ENCODE data around the gene SPATA46.
"Not testable (repeated sequence)": the region's sequence is repeated elsewhere in the genome, so short reads cannot be mapped to it uniquely, and the experiment has no call there.

The SPATA46 gene, protein sequence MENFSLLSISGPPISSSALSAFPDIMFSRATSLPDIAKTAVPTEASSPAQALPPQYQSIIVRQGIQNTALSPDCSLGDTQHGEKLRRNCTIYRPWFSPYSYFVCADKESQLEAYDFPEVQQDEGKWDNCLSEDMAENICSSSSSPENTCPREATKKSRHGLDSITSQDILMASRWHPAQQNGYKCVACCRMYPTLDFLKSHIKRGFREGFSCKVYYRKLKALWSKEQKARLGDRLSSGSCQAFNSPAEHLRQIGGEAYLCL

DNA sequence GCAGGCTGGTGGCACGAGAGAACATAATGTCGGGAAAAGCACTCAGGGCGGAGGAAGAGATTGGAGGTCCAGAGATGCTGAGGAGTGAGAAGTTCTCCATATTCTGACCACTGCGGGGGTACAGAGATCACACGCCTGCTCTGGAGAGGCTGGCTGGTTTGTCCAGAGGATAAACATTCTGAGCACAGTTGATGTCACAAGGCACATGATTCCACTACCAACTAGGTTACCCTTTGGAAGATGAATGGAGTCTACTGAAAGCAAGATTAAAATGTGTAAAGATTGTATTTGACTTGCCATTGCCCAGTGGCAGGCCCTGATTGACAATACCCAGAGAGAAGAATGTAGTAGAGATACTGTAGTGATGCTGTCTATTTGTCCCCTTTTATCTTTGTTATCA, at the start of gene SPATA46:
SPATA46 (minus strand) TSS at position 164 of the 400 bp plus-strand sequence; CDS start at position 100, 64 bp downstream.
- Mint-ChIP-seq H3K4me1 (ENCODE audit: low read depth) (no peaks in the 10 kb centered on the region), H3K9me3 (no peaks in the 10 kb centered on the region)

DNA sequence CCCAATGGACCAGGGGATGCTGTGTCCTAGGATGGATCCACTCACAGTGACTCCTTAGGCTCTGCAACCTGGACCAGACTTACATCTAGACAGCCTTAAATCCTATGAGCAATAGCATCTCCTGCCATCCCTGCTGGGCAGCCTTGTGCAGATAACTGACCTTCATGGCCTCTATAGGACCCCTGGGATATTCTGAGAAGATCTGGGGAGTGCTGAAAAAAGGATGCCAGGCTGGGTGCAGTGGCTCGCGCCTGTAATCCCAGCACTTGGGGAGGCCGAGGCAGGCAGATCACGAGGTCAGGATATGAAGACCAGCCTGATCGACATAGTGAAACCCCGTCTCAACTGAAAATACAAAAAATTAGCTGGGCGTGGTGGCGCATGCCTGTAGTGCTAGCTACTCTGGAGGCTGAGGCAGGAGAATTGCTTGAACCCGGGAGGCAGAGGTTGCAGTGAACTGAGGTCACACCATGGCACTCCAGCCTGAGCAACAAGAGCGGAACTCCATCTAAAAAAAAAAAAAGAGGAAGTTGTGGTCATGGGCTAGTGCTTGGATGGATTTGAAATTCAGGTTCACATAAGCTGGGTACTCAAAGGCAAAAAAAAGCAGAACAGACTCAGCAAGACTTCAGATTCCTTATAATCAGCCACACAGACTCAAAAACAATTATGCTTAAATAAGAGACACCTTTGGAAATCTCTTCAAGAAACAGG, 46.2 kb upstream of the SPATA46 start:
- Mint-ChIP-seq H3K4me3 (no peak overlapping the region), H3K27me3 (peaks cover 43% of the 10 kb centered on the region), H3K27ac (no peak overlapping the region), H3K9me3 (no peaks in the 10 kb centered on the region), H3K36me3 (ENCODE audit: low read depth) (no peaks in the 10 kb centered on the region), H3K4me1 (ENCODE audit: low read depth) (no peaks in the 10 kb centered on the region)
- DNase-seq: no peak

More for the DNA sequence above, at the start of gene SPATA46:
- no peaks in the 10 kb centered on the region for H3K27me3 Mint-ChIP-seq
- DNase-seq: no peak
- no peaks in the 10 kb centered on the region for H3K36me3 Mint-ChIP-seq (ENCODE audit: low read depth)
- H3K4me3 Mint-ChIP-seq: no peak within 1 kb of the TSS
- H3K27ac Mint-ChIP-seq: no peak within 1 kb of the TSS

DNA sequence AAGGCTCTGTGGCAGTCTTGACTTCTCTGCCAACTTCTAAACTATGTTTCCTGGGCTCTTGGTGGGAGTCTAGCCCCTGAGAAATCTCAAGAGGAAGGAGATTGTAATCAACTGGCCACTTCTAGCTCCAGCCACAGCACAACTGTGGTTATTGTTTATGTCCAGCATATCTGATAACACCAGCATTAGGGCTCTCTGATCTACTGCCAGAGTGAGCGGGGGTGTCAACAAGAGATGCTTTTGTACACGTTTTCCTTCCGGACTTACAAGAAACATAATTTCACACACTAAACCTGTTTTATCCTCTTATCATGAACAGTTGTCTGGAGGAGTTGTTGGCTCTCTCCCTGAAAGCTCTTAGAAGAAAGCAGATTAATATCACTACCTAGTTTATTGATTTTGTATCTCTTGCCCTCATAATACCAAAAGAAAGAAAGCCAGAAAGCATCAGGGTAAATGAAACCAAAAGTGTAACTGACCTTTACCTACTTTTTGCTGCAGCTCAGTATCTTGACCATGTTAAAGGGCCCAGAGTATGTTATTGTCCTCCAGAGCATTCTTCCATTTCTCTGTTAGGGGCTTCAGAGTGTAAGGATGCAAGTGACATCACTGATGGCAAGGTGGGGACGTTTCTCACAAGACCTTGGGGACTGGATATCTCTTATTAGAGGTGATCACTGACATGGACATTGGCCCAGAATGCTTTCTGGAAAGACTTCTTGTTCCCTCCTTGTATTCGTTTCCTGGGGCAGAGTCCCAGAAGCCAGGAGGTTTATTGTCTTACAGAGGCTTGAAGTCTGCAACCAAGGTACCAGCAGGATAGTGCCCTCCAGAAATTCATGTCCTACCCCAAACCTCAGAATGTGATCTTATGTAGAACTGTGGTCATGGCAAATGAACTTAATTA, 44.9 kb upstream of the SPATA46 start:
- H3K9me3 Mint-ChIP-seq: no peaks in the 10 kb centered on the region
- H3K4me3 Mint-ChIP-seq: no peak overlapping the region
- H3K4me1 Mint-ChIP-seq (ENCODE audit: low read depth): no peaks in the 10 kb centered on the region
- H3K27me3 Mint-ChIP-seq: peaks cover 52% of the 10 kb centered on the region
- no peak overlapping the region for H3K27ac Mint-ChIP-seq
- H3K36me3 Mint-ChIP-seq (ENCODE audit: low read depth): no peaks in the 10 kb centered on the region
- DNase-seq: no peak

DNA sequence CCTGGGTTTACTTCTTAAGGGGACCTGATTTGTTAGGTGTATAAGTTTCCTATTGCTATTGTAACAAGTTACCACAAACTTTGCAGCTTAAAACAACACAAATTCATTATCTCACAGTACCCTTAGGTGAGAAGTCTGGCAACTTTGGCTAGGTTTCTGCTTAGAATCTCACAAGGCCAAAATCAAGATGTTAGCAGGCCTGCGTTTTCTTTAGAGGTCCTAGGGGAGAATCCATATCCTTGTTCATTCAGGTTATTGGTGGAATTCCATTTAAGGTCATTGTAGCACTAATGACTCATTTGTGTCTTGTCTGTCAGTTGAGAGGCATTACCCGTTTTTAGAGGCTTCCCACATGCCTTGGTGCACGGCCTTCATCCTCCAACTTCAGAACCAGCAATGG, 43.5 kb upstream of the SPATA46 start:
- Mint-ChIP-seq H3K36me3 (ENCODE audit: low read depth) (no peaks in the 10 kb centered on the region), H3K27ac (no peak overlapping the region), H3K27me3 (peaks cover 50% of the 10 kb centered on the region), H3K9me3 (no peaks in the 10 kb centered on the region), H3K4me3 (no peak overlapping the region), H3K4me1 (ENCODE audit: low read depth) (no peaks in the 10 kb centered on the region)
- DNase-seq: no peak

DNA sequence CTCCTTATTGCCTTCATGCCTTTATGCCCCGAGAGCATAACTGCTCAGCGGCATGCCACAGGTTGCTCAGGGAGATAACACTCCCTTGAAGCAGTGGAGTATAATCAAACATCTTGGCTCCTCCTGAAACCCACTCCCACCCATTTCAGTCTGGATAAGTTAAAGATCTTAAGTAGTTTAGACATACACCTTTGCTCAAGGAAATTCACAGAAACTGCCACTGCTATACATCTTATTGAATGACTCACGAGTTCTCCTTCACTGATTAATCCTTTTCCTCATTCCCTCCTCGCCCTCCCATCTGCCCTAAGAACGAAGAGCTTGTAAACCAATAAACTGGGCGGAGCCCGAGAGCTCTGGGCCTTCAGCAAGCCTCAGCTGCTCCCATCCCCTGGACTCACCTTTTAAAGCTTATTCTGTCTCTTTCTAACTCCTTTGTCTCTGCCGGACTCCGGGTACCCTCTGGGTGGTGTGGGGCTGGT, 42.8 kb upstream of the SPATA46 start:
- H3K36me3 Mint-ChIP-seq (ENCODE audit: low read depth); H3K4me3 Mint-ChIP-seq; H3K9me3 Mint-ChIP-seq; H3K4me1 Mint-ChIP-seq (ENCODE audit: low read depth); H3K27ac Mint-ChIP-seq; DNase-seq: not testable (repeated sequence)
- peaks cover 51% of the 10 kb centered on the region for H3K27me3 Mint-ChIP-seq

DNA sequence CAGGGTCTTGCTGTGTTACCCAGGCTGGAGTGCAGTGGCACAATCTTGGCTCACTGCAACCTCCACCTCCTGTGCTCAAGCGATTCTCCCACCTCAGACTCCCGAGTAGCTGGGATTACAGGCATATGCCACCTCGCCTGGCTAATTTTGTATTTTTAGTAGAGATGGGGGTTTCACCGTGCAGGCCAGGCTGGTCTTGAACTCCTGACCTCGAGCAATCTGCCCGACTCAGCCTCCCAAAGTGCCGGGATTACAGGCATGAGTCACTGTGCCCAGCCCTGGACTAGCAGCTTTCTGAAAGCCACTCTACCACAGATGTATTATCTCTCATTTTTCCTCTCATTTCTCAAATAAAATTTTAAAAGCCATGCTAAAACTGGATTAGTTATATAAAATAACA, 41.9 kb upstream of the SPATA46 start:
- peaks cover 47% of the 10 kb centered on the region for H3K27me3 Mint-ChIP-seq
- H3K4me1 Mint-ChIP-seq (ENCODE audit: low read depth); H3K4me3 Mint-ChIP-seq; H3K27ac Mint-ChIP-seq; H3K36me3 Mint-ChIP-seq (ENCODE audit: low read depth); H3K9me3 Mint-ChIP-seq; DNase-seq: not testable (repeated sequence)

DNA sequence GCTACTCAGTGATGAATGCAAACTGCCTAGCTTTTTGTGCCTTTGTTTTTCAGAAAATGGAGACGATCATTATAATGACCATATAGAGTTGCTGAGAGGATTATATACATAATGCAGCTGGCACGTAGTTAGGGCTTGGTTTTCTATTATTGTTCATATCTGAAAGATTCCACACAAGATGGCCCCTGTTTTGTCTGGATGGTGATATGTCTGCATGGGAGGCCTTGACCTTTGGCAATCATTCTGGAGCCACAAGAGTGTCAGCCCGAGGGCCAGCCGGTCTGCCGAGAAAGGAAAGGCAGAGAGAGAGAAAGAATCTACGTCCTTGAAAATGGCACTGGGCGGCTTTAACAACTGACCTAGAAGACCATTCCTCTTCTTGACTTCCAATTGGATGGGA, 41.0 kb upstream of the SPATA46 start:
- DNase-seq: no peak
- H3K36me3 Mint-ChIP-seq (ENCODE audit: low read depth): no peaks in the 10 kb centered on the region
- H3K27me3 Mint-ChIP-seq: peaks cover 44% of the 10 kb centered on the region
- H3K27ac Mint-ChIP-seq: no peak overlapping the region
- H3K4me1 Mint-ChIP-seq (ENCODE audit: low read depth): no peaks in the 10 kb centered on the region
- no peak overlapping the region for H3K4me3 Mint-ChIP-seq
- no peaks in the 10 kb centered on the region for H3K9me3 Mint-ChIP-seq

DNA sequence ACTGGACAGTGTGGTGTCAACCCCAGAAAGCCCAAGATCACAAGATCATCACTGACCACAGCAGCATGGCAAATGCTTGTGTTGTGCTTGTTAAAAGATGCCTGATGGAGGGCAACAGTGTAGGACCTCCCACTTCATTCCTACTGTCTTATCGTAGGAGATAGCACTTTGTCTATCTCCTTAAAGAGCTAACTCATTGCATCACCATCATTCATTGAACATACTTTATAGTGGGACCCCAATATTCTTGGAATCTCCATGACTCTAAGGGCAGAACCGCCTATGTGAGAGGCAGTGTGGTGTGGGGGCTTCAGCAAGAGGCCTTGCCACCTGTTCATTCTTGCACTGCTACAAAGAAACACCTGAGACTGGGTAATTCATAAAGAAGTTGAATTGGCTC, 40.3 kb upstream of the SPATA46 start:
- Mint-ChIP-seq H3K4me1 (ENCODE audit: low read depth) (no peaks in the 10 kb centered on the region), H3K27ac (no peak overlapping the region), H3K9me3 (no peaks in the 10 kb centered on the region), H3K4me3 (no peak overlapping the region), H3K36me3 (ENCODE audit: low read depth) (no peaks in the 10 kb centered on the region), H3K27me3 (peaks cover 41% of the 10 kb centered on the region)
- no peak for DNase-seq

DNA sequence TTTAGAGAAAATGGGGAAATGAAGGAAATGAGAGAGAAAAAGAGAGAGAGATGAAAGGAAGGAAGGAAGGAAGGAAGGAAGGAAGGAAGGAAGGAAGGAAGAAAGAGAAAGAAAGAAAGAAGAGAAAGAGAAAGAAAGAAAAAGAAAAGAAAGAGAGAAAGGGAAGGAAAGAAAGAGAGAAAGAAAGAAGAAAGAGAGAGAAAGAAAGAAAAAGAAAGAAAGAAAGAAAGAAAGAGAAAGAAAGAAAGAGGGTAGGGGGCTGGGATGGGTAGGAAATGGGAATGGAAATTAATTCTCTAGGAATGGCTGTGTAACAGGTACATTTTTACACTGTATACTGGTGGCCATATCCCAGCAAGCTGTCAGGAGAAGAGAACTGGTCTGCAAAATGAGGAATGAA, 39.6 kb upstream of the SPATA46 start:
- DNase-seq: no peak
- Mint-ChIP-seq H3K27me3 (peaks cover 41% of the 10 kb centered on the region), H3K4me1 (ENCODE audit: low read depth) (no peaks in the 10 kb centered on the region), H3K27ac (no peak overlapping the region), H3K4me3 (no peak overlapping the region), H3K36me3 (ENCODE audit: low read depth) (no peaks in the 10 kb centered on the region), H3K9me3 (no peaks in the 10 kb centered on the region)

DNA sequence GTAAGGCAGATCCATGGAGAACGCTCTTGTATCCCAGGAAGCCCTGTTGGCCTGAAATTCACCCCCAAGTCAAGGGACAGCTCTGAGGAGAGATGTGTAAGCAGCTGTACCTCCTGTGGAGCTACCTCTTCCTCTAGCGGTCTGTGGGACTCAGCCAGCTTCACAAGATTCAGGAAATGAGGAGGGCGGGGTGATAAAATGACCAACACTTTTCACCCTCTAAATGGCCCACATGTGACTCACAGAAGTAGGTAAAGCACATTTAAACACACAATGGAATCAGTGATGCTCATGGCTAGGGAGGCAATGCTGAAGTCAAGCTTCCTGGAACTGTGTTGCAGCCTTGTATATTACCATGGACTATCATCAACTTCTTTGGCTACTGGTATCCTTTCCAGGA, 35.3 kb upstream of the SPATA46 start, which contains the start of gene SH2D1B:
SH2D1B (minus strand) TSS at position 135 of the 400 bp plus-strand sequence; CDS start at position 15, 120 bp downstream.
- H3K4me1 Mint-ChIP-seq (ENCODE audit: low read depth): no peaks in the 10 kb centered on the region
- no peaks in the 10 kb centered on the region for H3K9me3 Mint-ChIP-seq
- H3K27ac Mint-ChIP-seq: no peak within 1 kb of the TSS
- DNase-seq: no peak
- no peak within 1 kb of the TSS for H3K4me3 Mint-ChIP-seq
- no peaks in the 10 kb centered on the region for H3K36me3 Mint-ChIP-seq (ENCODE audit: low read depth)
- H3K27me3 Mint-ChIP-seq: peaks cover 20% of the 10 kb centered on the region

DNA sequence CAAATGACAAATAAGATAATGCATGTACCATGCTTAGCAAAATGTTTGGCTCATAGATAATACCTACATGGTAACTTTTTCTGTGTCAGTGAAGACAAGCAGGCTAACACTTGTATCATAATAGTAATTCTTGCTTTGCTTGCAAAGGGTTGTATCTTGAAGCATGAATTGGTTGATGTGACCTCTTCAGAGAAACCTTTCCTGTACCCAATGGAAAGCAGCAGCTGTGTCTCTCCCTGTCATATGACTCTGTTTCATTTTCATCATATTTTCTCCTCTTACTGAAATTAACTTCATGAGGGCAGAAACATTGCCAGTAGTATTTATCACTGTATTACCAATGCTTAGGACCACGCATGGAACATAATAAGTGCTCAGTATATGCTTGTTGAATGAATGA, 30.9 kb upstream of the SPATA46 start:
- DNase-seq: no peak
- H3K9me3 Mint-ChIP-seq: no peaks in the 10 kb centered on the region
- no peaks in the 10 kb centered on the region for H3K4me1 Mint-ChIP-seq (ENCODE audit: low read depth)
- H3K4me3 Mint-ChIP-seq: no peak overlapping the region
- H3K27me3 Mint-ChIP-seq: peaks cover 21% of the 10 kb centered on the region
- no peaks in the 10 kb centered on the region for H3K36me3 Mint-ChIP-seq (ENCODE audit: low read depth)
- H3K27ac Mint-ChIP-seq: no peak overlapping the region

DNA sequence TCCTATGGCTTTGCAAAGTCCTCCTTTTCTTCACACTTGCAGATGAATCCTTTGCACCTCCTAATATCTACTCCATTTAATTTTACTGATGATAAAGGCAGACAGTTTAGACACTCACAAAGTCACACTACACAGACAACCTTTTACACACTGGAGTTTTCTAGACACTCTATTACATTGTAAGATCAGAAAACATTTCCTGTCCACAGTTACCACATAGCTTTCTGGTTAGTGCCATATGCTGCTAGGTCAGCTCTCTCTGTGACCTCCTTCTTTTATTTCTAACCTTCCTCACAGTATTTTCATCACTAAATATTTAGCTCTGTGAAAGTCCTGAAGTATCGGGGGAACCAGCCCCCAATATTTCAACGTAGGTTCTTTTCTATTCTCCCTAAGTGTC, 30.2 kb upstream of the SPATA46 start:
- H3K4me1 Mint-ChIP-seq (ENCODE audit: low read depth): no peaks in the 10 kb centered on the region
- H3K36me3 Mint-ChIP-seq (ENCODE audit: low read depth): no peaks in the 10 kb centered on the region
- no peaks in the 10 kb centered on the region for H3K9me3 Mint-ChIP-seq
- DNase-seq: no peak
- H3K4me3 Mint-ChIP-seq: no peak overlapping the region
- no peak overlapping the region for H3K27ac Mint-ChIP-seq
- H3K27me3 Mint-ChIP-seq: peaks cover 24% of the 10 kb centered on the region

DNA sequence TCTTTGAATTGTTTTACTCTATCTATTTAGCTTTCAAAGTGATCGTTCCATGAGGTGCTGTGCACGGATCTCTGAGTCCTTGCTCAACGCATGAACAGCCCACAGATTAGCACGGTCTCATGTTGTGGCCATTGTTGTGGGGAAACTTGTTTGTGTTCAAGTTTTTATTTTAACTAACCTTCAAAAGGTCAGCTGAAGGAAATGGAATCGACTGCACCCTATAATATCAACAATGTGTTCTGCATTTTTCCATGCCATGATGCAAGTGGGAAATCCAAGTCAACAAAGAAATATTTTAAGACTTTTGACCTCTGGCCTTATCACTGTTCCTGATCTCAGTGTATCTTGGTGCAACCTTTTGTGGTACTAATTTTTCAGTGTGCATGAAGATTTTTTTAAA, 29.1 kb upstream of the SPATA46 start:
- Mint-ChIP-seq H3K9me3 (no peaks in the 10 kb centered on the region), H3K36me3 (ENCODE audit: low read depth) (no peaks in the 10 kb centered on the region), H3K4me3 (no peak overlapping the region), H3K4me1 (ENCODE audit: low read depth) (no peaks in the 10 kb centered on the region), H3K27me3 (peaks cover 23% of the 10 kb centered on the region), H3K27ac (no peak overlapping the region)
- no peak for DNase-seq

DNA sequence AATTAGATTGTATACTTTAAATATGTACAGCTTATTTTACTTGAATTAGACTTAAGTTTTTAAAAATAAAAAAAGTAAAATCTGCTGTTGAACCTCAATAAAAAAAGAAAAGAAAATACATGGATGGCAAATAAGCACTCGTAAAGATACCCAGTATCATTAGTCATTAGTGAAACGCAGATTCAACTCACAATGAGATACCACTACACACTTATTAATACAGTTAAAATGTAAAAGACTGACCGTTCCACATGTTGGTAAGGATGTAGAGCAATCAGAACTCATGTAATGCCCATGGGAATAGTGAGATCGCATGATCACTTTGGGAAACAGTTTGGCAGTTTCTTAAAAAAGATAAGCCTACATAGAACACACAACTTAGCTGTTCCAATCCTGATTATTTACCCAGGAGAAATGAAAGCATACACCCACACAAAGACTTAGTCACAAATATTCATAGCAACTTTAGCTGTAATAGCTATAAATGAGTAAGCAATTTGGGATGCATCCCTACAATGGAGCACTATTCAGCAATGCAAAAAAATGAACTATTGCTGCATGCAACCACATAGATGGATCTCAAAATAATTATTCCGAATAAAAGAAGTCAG, 28.0 kb upstream of the SPATA46 start:
- Mint-ChIP-seq H3K4me1 (ENCODE audit: low read depth) (no peaks in the 10 kb centered on the region), H3K4me3 (no peak overlapping the region), H3K36me3 (ENCODE audit: low read depth) (no peaks in the 10 kb centered on the region), H3K9me3 (no peaks in the 10 kb centered on the region), H3K27me3 (peaks cover 24% of the 10 kb centered on the region), H3K27ac (no peak overlapping the region)
- no peak for DNase-seq

Measured in activated T-cell treated with anti-CD3 and anti-CD28 coated beads, Interleukin-2, amount 50 U/mL, for 24 hours (primary cell).